HepG2 (cell line): ENCODE results near the gene BZW1. TPM values are rescaled to one million over a fixed set of nuclear protein-coding genes. Genes with fewer than 3 reads are reported as not detected.

ENCODE experiments used
- ATAC-seq: fragments of 200-7000 bp; cut with Tn5 transposase; 3 replicates; pipeline ENCODE4 v1.9.1; 2020; ENCODE audit warnings: mild to moderate bottlenecking, moderate library complexity
- BruUV-seq: library from RNA; stranded (reverse); fragments of 400-500 nt; replicated peaks from 2 replicates; lab custom pipeline; 2021; lab: Mats Ljungman, UMichigan
- CTCF ChIA-PET: fragments of 300-600 bp; formaldehyde crosslinking; extraction: SDS; loops from one replicate; lab custom pipeline; 2021; ENCODE audit warnings: low total read pairs, inconsistent platforms, low intra/inter-chr PET ratio; lab: Yijun Ruan, JAX
- POLR2A ChIA-PET: fragments of 350-600 bp; sonication (Branson Sonifier 250); formaldehyde crosslinking; loops from one replicate; lab custom pipeline; 2020; ENCODE audit warnings: antibody characterized with exemption, inconsistent platforms; lab: Yijun Ruan, JAX
- DNase-seq: peaks from one replicate; pipeline ENCODE4 v3.0.0-alpha.2; 2015; ENCODE audit warnings: low spot score
- FAIRE-seq: peaks from 3 replicates; lab custom pipeline; 2011; peaks lifted over from hg19 to GRCh38; lab: Jason Lieb, UNC
- H2AFZ ChIP-seq: one replicate; pipeline ENCODE4 v1.6.1; 2011; ENCODE audit warnings: low read length, inconsistent platforms
- H3K27ac ChIP-seq: fragments of 300-600 bp; 3 replicates; pipeline ENCODE4 v1.8.0; 2011; ENCODE audit warnings: mixed run types, mild to moderate bottlenecking, mixed read lengths, low read length, inconsistent platforms; ENCODE audit not compliant: insufficient read depth; ENCODE audit errors: extremely low read length
- H3K27me3 ChIP-seq, 2 experiments: fragments of 200-600 bp in 1 of 2; 2 replicates in 1 of 2; 3 replicates in 1 of 2; pipeline versions ENCODE4 v1.6.0 to v1.8.0; 2011; ENCODE audit warnings: low read length in 2 of 2, mild to moderate bottlenecking in 2 of 2, moderate library complexity in 2 of 2, inconsistent platforms in 1 of 2; ENCODE audit not compliant: insufficient read depth in 2 of 2, control insufficient read depth in 1 of 2
- H3K36me3 ChIP-seq, 2 experiments: fragments of 200-600 bp in 1 of 2; replicated peaks in 1 of 2; 2 replicates in 1 of 2; 3 replicates in 1 of 2; pipeline versions ENCODE4 v1.5.1 to v1.8.0; 2011; ENCODE audit warnings: low read length in 2 of 2, inconsistent platforms in 1 of 2; ENCODE audit not compliant: insufficient read depth in 2 of 2, control insufficient read depth in 1 of 2
- H3K4me1 ChIP-seq: 2 replicates; pipeline ENCODE4 v1.5.1; 2012; ENCODE audit warnings: low read length, inconsistent platforms; ENCODE audit not compliant: insufficient read depth
- H3K4me2 ChIP-seq: 2 replicates; pipeline ENCODE4 v1.6.0; 2011; ENCODE audit warnings: low read depth, low read length, inconsistent platforms
- H3K4me3 ChIP-seq, 3 experiments: fragments of 200-600 bp in 1 of 3; sonication (generic), shearing (Covaris generic) in 1 of 3; replicated peaks in 1 of 3; 2 replicates each; pipeline ENCODE4 v1.5.1; 2011 to 2016; ENCODE audit warnings: low read length in 3 of 3, inconsistent platforms in 2 of 3, low read depth in 2 of 3, mild to moderate bottlenecking in 2 of 3, control low read depth in 1 of 3, mixed read lengths in 1 of 3; ENCODE audit not compliant: insufficient read depth in 1 of 3
- H3K79me2 ChIP-seq: one replicate; pipeline ENCODE4 v1.6.1; 2011; ENCODE audit warnings: low read length, inconsistent platforms; ENCODE audit not compliant: insufficient read depth
- H3K9ac ChIP-seq: 2 replicates; pipeline ENCODE4 v1.6.0; 2011; ENCODE audit warnings: mild to moderate bottlenecking, low read depth, low read length, inconsistent platforms; ENCODE audit not compliant: insufficient read depth
- H3K9me3 ChIP-seq: 2 replicates; pipeline ENCODE4 v1.5.1; 2012; ENCODE audit warnings: mild to moderate bottlenecking, low read length
- H4K20me1 ChIP-seq: 2 replicates; pipeline ENCODE4 v1.6.0; 2011; ENCODE audit warnings: inconsistent platforms, mild to moderate bottlenecking, low read length, moderate library complexity; ENCODE audit not compliant: insufficient read depth
- DMTF1 ChIP-seq: sonication (generic); formaldehyde crosslinking; IDR thresholded peaks from 2 replicates; pipeline ENCODE4 v1.4.0; 2020; ENCODE audit warnings: mild to moderate bottlenecking, missing genetic modification reagents
- GTF3A ChIP-seq: sonication (generic); formaldehyde crosslinking; conservative IDR thresholded peaks from 2 replicates; pipeline ENCODE4 v1.4.0; 2020; ENCODE audit warnings: mild to moderate bottlenecking, missing genetic modification reagents
- HNRNPH1 ChIP-seq: fragments of 200-400 bp; formaldehyde crosslinking; optimal IDR thresholded peaks from 2 replicates; pipeline ENCODE3; 2017; ENCODE audit warnings: mild to moderate bottlenecking, low read depth, low read length
- PAX8 ChIP-seq: sonication (generic); formaldehyde crosslinking; IDR thresholded peaks from 2 replicates; pipeline ENCODE4 v1.8.0; 2022; ENCODE audit warnings: mild to moderate bottlenecking, missing genetic modification reagents, borderline replicate concordance
- POLR2A ChIP-seq, 2 experiments: IDR thresholded peaks; 2 replicates each; pipeline ENCODE4 v1.6.1; 2011; ENCODE audit warnings: low read depth in 2 of 2, low read length in 2 of 2, mild to moderate bottlenecking in 1 of 2, moderate library complexity in 1 of 2; ENCODE audit not compliant: insufficient read depth in 1 of 2
- SMAD3 ChIP-seq: sonication (generic); formaldehyde crosslinking; IDR thresholded peaks from 2 replicates; pipeline ENCODE4 v1.4.0; 2020; ENCODE audit warnings: missing genetic modification reagents
- SNRNP70 ChIP-seq: fragments of 200-400 bp; formaldehyde crosslinking; IDR thresholded peaks from 2 replicates; pipeline ENCODE4 v1.6.1; 2017; ENCODE audit warnings: mild to moderate bottlenecking, low read depth, low read length, moderate library complexity
- TEF ChIP-seq: sonication (generic); formaldehyde crosslinking; IDR thresholded peaks from 2 replicates; pipeline ENCODE4 v1.5.0; 2020; ENCODE audit warnings: missing genetic modification reagents
- ZNF552 ChIP-seq: sonication (generic); formaldehyde crosslinking; IDR thresholded peaks from 2 replicates; pipeline ENCODE4 v1.9.0; 2022; ENCODE audit warnings: missing genetic modification reagents, mild to moderate bottlenecking, borderline replicate concordance
- ZNF710 ChIP-seq: sonication (generic); formaldehyde crosslinking; IDR thresholded peaks from 2 replicates; pipeline ENCODE4 v1.5.0; 2020; ENCODE audit warnings: mild to moderate bottlenecking, missing genetic modification reagents, borderline replicate concordance
- WGBS: methylation state at CpG from one replicate; pipeline ENCODE4 v1.1.6; 2017; ENCODE audit warnings: low lambda C conversion rate; 5-methylcytosine and 5-hydroxymethylcytosine counted together
- in situ Hi-C: cut with HindIII; loops from 2 replicates; pipeline ENCODE4 v1.10.0; 2017; ENCODE audit warnings: low pct_unique_long_range_greater_than_20kb; ENCODE audit not compliant: extremely low pct_ligation_motif_present
- intact Hi-C: fragments of 100-400 bp; cut with micrococcal nuclease; formaldehyde crosslinking; loops from one replicate; pipeline ENCODE4 v1.10.0; 2022; ENCODE audit not compliant: unreplicated experiment
- polyA plus RNA-seq, 8 experiments: library from polyadenylated mRNA; depleted of rRNA in 3 of 8; stranded (reverse) in 7 of 8; unstranded in 1 of 8; fragments of >200 nt; fragmentation: Illumina TruSeq in 4 of 8; extraction: Trizol in 4 of 8; gene quantifications; 2 replicates each; pipeline versions ENCODE4 v1.2.1 to v1.2.3, GENCODE V29; 2011 to 2016; ENCODE audit warnings: low read depth in 4 of 8, missing spikeins in 1 of 8, mixed read lengths in 1 of 8; ENCODE audit not compliant: insufficient read depth in 1 of 8
- total RNA-seq, 5 experiments: library from RNA; depleted of rRNA; stranded (reverse); fragments of >200 nt; fragmentation: Illumina TruSeq; extraction: Trizol; gene quantifications; 2 replicates each; pipeline ENCODE4 v1.2.3, GENCODE V29; 2016; ENCODE audit warnings: low read depth in 1 of 5

Gene BZW1
- total and polyA plus RNA-seq, 2 of the 13 experiments (the other 11 are each of a cell fraction or from before 2014, with no cell fraction given), result 106 to 384 TPM

- peak; percentile 33; the same call in 1 of the 2 replicates for TF ChIP-seq ZNF552
- peak; percentile 75; the same call in 1 of the 2 replicates for TF ChIP-seq PAX8 (CRISPR knock-in tag)
- 0 out of 2 replicates have a peak, but pooled peaks have one; percentile 71 for TF ChIP-seq SNRNP70
Measured at GRCh38 chr2:200812122-200813022, 662 bp downstream of the BZW1 start (continued).

- Histone ChIP-seq H2AFZ (no peak overlapping the region), H3K4me3 (no peak overlapping the region), H3K4me2 (peak overlapping the region; percentile 85), H3K9ac (no peak overlapping the region; the same call in 1 of the 2 replicates), H3K79me2 (peaks cover 47% of the 10 kb centered on the region), H3K36me3 (peaks cover 21 to 58% of the 10 kb centered on the region in 2 experiments), H3K27ac (no peak overlapping the region), H3K9me3 (no peaks in the 10 kb centered on the region), H4K20me1 (peaks cover 21% of the 10 kb centered on the region), H3K27me3 (no peaks in the 10 kb centered on the region; a peak in 1 of 5 replicates), H3K4me1 (peaks cover 47% of the 10 kb centered on the region)
- WGBS, result 93% methylated on average over 3 of the region's 3 CpGs
- intact Hi-C loops, result loop anchor here (5.0 kb wide), 1 partner anchor 237 kb away; no protein-coding TSS in a partner anchor
- ChIA-PET POLR2A (interaction anchor here (0.7 to 1.6 kb wide), 3 partner anchors 56 to 75 kb away, joined by 3 read pairs; partner anchors contain the start of genes NIF3L1 and PPIL3), CTCF (interaction anchor here (3.9 kb wide), 1 partner anchor 101 kb away, joined by 27 read pairs; no protein-coding TSS in a partner anchor)
- no peak for ATAC-seq
- in situ Hi-C loops, result loop anchor here (5.0 to 25.0 kb wide), 3 partner anchors 72 to 852 kb away; partner anchors contain the start of genes MAIP1 and TYW5
- no TSS peak for BruUV-seq
- FAIRE-seq, result no peak
- DNase-seq, result no peak
- 0 out of 2 replicates have a peak, but pooled peaks have one; percentile 49 for TF ChIP-seq DMTF1 (CRISPR knock-in tag)
- 0 out of 2 replicates have a peak, but pooled peaks have one; percentile 26 for TF ChIP-seq SMAD3 (CRISPR knock-in tag)
- no peak for TF ChIP-seq HNRNPH1
- TF ChIP-seq TEF (CRISPR knock-in tag), result no peak
- TF ChIP-seq ZNF710, result no peak
- peak in 1 of 2 experiments; percentile 47; a peak in 1 of 4 replicates for TF ChIP-seq POLR2A (IDR thresholded peaks at IDR 0.05; ENCODE audit: insufficient read depth in 1 of 2, low read depth in 2 of 2, low read length in 2 of 2)
- 0 out of 2 replicates have a peak, but pooled peaks have one; percentile 24 for TF ChIP-seq GTF3A (CRISPR knock-in tag)
Measured at GRCh38 chr2:200814276-200814815, 2.6 kb downstream of the BZW1 start.
